AG08396 (cell line): ENCODE measurements around the gene TNN.

ENCODE experiments used
- DNase-seq: peaks from one replicate; pipeline ENCODE4 v3.0.0; 2012; ENCODE audit warnings: low spot score, mixed read lengths

Gene TNN

DNA sequence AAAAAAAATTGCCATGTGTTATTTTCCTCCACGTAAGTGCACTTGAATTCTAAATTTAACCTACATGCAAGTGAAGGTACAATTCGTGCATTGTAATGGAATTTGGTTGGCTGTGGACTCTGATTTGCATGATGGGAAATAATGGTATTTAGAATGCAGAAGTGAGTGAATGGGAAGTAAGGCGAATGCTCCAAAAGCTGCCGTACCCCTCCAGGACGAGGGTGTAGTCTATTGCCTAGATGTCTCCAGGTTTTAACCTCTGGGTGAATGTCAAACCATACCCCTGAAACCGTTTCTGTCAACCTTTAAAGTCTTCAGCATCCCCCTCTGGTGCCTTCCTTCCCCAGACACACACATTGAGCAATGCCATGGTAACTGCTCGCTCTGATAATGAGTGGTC is 80.4 kb downstream of the TNN start:
- DNase-seq: no peak

DNA sequence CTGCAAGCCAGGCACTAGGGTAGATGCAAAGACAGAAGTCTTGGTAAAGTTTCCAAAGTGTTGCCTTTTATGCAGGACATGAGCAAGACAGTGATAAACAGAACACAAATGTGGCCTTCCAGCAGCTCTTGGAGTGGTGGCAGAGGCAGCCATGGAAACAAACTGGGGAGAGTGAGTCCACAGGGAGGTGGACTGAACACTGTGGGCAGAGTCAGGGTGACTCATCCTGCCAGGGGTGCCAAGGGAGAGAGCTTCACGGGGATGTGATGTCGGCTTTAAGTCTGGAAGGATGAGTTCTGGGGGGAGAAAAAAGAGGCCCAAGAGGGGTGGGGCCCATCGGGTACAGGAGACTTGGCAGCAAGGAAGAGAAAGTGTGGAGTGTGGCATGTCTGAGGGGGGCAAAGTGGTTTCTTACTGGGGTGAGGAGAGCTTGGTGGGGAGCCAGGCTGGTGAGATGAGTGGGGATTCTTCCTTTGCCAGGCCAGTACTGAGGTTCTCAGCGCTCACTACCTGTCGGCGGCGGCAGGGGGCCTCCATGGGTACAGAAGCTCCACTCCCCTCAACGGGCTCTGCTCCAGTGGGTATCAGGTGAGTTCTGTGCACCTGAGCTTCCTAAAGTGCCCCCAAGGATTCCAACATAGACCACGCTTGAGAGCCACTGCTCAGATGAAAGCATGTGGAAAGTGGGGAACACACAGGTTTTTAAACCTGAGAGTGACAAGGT is 83.1 kb downstream of the TNN start:
- peak; percentile 41 for DNase-seq

DNA sequence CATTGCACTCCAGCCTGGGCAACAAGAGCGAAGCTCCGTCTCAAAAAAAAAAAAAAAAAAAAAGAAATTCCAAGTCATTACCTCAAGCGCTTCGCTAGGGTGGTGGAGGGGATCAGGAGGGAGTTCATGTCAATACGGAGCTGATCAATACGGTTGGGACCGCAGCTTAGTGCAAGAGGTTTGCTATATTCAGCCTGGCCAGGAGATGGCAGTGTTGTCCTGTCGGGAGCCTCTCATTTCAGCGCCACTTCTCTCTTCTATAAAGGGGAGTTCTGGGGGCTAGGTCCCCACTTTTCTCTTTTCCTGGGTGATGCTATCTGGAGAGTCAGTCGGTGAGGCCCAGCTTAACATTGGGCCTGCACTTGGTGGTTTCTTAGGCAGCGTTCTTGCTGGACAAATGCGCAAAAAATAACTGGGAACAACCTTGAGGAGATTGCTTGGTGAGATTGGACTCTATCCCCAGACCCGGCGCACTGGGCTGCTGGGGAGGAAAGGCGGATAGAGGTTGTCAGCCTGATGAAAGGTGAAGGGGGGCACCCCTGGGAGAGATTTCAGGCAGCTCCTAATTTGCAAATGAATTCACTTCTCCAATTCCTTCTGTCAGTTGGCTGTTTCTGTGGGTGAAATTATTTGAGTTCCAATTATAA is 84.5 kb downstream of the TNN start:
- DNase-seq: peak; percentile 48

DNA sequence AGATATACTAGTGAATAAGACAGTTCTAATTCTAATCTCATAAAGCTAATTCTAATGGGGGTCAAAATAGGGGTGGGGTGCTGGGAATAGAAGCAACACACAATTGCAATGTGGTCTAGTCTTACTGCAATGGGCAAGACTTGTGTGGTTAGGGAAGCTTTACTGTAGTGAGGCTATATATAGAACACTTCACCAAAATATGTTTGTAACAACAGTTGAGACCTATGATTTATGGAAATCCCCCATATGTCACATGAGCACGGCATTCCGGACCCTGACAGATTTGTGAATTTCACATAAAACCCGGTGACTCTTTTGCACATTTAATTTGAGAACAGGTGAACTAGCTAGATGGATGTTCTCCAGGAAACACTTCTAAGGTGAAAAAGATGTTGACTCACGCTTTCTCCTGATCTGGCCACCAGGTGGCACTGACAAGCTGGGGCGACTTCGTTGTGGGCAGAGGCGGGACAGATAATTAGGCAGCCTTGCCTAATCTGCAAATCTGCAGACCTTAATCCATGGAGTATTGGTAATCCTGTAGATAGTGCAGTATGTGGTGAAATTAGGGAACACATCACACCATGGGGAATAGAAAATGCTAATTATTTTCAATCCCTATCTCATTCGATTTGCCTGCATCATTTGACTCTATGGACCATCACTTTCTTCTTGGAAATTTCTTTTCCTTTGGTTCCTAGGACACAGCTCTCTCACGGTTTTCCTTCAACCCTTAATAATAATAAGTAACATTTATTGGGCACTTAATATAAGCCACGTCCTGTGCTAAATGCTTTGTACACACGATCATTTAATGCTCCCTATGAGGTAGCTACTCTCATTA is 87.2 kb downstream of the TNN start:
- peak; percentile 64 for DNase-seq

DNA sequence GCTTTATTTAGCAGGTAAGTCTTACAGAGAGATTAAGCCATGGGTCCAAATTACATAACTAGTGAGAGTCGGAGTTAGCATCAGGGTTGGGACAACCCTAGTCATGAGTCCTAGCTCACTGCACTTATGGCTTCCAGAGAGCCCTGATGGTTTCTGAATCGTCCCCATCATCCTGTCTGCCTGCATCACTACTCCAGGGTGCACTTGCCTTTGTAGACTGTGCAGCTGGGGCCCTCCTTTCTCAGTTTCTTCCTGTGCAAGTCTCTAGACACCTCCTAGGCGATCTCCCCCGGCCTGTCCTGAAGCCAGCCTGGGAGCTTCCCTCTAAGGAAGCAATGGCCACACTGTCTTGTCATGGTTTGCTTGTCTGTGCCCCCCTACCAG is 87.8 kb downstream of the TNN start:
- no peak for DNase-seq

DNA sequence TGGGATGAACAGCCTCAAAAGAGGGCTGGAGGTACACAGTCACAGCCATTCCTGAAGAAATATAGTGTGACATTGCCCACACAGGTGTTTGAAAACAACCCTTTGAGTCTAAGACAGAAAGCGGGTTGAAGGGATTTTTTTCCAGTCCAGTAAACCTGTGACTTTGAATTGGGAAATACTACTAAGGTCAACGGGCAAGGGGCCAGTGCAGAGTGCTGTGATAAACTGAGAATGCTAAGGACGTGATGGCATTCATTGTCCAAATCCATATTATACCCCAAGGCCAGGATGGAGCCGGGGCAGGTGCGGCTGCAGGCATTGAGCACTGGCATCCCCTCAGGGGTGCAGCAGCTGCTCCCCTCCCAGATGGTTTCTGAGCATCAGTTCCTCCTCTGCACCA is 88.3 kb downstream of the TNN start:
- DNase-seq: no peak

DNA sequence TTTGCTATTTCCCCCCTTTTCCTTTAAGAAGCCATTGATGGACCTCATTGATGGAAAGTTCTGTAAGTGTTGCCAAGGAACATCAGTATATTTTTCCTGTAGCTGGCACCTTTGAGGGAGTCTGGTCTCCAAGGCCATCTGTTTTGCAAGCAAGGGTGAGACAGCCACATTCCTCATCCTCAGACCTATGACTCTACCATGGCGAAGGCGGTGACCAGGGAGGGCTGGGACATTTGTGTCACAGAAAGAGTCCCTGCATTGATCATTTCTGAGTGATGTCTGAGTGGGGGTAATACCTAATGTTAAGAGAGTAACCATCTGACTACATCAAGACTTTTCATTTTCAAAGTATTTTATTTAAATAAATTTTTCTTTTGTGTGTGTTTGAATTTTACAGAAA is 89.6 kb downstream of the TNN start:
- no peak for DNase-seq

DNA sequence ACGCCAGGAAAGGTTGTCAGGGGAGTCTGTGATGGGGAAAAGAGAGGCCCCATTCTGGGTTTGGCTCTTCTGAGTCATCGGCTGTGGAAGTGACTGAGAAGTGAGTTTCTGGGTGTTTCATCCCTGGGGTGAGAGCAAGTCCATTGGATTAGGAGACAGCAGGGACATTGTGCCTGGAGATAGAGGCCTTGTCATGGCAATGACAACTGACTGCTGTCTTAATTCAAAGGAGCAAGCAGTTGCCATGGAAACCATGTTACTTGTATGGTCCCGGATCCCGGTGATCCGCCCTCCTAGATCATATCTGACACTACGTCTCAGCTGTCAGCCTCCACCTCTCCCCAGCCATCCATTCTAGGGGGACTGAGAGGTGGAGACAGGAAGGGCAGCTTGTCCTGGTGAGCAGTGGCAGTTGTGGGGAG is 90.5 kb downstream of the TNN start:
- DNase-seq: no peak

DNA sequence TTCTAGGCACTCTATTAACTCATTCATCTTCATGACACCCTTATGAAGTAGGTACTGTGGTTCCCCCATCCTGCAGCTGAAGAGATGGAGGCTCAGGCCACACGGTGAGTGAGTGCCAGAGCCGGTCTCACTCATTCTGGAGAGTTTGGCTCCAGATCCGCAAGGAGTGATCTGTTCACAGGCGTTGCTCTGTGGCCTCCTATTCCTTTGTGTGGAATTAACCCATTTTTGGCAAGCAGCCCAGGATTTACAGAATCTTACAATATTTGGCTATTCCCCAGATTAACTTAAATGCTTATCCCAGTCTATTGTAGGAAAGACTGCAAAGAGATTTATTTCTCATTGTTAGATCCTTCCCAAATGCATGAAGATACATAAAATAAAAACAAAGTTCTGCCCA is 95.3 kb downstream of the TNN start:
- no peak for DNase-seq

DNA sequence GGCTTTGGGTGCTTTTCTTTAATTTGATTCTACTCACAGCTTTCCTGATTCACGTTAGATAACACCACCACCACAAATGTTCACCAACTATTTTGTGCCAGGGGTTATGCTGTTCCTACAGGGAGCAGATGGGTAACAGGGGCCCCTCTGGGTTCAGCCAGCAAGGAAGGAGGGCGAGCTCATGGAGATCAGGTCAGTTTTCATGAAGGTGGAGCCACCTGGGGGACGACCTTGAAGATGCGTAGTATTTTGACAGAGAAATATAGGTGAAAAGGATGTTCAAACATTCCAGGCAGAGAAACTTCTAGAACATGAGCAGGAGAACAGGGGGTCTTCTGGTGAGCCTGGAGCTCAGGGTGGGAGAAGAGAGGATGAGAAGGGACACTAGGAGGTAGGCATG is 96.1 kb downstream of the TNN start:
- DNase-seq: no peak

DNA sequence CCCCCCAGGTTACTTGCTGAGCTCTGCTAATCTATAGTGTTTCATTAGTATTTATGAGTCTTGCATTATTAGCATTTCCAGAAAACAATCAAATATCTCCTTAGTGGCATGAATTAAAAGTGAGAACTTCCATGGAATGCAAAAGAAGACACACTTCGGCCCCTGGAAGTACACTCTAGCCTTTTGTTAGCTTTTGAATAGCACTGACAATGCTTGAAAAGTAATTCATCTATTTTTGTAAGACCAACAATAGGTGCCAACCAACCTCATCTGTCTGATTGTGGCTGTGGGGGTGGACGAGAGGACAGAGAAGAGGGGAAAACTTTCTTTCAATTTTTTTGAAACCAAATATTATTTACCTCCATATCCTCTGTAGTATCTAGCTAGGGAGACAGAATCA is 97.1 kb downstream of the TNN start:
- DNase-seq: no peak

DNA sequence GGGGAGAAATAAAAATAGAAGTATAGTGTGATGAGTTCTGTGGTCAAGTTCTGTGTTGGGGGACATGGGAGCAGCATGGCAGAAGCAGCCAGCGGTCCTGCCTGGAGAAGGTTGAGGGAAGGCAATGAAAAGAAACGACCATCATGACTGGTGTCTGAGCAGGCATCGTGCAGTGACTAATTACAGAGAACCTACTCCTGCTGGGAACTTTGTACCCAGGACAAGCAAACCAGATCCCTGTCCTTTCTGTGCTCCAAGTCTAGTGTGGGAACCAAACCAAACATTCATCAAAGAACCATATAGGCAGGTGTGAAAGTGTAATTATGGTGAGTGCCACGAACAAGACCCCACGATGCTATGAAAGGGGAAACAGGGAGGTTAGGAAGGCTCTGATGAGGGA is 99.1 kb downstream of the TNN start:
- no peak for DNase-seq

DNA sequence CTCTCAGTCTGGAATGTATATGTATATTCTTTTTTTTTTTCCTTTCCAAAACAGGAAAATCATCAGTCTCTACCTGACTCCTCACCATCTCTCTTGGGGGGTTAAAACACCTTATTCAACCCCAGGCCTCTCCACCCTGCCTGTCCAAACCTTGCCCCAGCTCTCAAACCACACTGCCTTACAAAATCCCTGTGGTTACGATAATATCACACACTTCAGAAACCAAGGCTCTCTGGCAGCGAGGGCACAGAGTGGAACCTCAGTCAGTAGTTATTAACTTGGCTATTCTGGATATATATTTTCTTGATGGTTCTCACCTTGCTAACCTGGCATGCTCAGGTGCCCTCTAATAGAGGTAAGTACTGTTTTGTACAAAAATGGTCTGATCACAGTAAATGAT is 100.2 kb downstream of the TNN start:
- no peak for DNase-seq

DNA sequence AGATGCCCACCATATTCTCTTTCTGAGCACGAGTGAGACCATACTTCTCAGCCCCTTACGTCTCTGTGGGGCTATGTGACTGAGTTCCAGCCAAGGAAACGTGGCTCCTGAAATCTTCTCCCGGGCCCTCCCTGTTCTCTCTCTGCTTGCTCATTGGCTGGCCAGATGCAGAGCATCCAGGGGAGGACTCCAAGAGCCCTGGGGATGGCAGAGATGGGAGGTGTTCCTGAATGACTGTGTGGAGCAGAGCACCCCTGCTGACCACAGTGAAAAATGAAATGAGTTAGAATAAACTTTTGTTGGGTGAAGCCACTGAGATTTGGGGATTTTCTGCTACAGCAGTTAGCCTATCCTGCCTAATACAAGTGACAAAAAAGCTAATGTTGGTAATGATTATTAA is 101.1 kb downstream of the TNN start:
- DNase-seq: no peak

DNA sequence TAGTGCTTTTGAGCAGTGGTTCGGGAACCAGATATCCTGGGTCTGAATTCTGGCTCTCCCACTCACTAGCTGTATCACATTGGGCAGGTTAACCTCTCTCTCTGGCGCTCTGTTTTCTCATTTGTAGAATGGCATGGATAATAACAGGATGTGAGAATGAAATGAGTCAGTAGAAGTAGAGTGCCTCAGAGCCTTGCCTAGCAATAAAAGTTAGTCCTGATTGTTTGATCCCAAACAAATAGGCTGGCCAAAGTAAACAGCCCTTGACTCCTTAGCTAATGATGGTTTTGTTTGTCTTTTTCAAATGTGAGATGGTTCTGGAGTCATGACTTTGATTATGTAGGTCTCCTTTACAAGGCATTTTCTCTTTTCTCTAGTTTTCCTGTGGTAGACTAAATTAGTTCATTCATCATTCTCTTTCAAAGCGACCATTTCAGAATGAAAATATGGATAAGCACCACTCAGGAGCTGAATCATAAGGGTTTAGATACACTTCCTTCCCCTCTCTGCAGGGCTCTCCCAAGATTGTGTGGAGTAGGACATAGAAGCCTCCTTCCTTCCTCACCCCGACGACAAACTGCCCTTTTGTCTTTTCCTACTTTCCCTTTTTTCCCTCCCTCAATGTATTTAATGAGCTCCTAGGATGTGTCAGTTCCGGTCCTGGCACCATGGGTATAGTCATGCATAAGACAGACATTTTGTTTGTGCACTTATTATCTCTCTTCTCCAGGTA is 101.8 kb downstream of the TNN start:
- DNase-seq: no peak

DNA sequence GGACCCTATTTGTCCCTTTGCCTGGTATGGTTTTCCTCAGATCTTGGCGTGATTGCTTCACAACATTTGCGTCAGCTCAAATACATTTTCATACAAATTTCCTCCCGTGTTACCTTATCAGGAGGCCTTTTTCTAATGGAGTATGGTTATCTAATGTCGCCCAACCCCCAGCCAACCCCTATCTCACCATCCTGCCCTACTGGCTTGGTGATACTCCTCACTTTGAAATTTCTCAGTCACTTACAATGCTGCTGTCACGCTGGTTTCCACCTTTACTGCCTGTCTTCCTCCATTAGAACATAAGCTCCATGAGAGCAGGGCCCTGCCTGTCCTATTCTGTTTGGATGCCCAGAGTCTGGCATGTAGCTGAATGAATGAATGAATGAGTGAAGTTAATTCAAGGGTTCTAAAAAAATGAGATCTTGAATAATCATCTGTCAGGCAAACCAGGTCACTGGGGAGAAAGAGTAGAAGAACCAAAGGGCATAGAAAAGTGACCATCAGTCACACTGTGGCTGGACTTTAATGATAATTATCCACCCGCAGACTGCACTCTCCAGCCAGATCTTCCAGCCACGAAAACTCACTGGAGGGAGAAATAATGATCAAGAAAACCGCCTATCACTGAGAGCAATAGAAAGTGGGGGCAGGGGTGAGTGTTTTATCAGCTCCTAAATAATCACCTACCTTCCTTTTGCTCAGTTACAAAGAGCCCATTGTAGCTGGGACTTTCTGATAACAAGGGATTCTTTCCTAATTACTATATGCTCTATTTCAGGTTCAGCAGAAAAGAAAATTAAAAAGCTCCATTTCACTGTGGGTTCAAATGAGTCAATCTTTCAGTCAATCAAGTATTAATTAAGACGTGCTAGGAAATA is 103.6 kb downstream of the TNN start:
- DNase-seq: no peak

DNA sequence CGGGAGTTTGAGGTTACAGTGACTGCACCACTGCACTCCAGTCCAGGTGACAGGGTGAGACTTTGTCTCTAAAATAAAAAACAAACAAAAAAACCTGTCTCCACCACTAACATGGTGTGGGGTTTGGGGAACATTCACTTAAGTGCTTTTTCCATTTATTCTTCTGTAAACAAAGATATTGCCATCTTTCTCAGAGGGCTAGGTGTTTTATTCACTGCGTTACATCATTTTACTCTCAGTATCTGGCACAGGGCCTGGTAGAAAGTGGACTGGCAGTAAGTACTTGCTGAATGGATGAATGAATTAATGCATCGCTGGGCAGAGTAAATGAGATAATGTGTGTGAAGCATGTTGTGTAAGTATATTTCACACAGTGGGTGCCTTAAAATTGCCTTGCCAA is 104.9 kb downstream of the TNN start:
- DNase-seq: no peak

DNA sequence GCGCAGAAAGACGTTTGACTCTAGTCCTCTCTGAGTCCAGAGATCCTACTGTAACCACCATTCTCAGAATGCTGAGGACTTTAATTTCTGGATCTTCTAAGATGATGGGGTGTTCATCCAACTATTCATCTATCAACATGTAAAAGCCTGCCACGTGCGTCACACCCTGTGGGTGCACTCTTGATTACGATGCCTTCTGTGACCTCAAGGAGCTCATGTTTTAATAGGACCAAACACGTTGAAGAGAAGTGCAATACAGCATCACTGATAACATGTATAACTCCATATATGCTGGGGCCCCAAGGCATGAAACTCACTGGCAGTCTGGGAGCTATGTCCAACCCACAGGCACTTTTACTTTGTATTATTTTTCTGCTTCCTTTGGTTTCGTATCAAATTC is 105.9 kb downstream of the TNN start:
- no peak for DNase-seq

DNA sequence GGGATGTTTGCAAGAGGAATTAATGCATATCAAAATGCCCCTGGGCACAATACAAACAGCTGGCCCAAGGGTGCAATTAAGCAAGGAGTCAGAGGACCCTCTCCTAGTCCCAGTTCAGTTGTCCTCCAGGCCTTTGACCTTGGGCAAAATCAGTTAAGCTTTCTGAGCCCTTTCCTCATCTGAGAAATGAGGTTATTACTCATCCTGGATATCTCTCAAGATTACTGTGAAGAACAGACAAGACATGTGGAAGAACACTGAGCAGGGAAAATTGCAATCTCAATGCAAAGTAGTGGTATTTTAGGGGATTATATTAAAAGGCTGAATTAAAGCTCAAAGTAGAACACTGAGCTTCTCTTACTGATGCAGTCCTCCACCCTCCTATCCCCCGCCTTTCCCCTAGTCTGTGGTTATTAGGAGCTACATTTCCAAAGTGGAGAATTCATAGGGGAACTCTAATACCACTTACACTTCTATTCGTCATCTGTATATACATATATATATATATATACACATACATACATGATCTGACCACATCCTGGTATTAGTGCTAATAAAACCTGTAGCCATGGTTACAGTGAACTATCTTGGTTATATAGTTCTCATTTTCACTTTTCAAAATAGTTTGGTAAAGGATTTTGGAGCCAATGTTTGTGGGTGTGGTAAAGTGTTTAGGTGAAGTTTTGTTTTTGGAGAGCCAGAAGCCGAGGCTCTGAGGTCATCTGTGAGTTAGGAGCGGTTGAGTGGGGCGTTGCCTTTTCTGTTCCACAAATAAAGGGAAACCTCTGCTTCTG is 106.9 kb downstream of the TNN start:
- DNase-seq: no peak

DNA sequence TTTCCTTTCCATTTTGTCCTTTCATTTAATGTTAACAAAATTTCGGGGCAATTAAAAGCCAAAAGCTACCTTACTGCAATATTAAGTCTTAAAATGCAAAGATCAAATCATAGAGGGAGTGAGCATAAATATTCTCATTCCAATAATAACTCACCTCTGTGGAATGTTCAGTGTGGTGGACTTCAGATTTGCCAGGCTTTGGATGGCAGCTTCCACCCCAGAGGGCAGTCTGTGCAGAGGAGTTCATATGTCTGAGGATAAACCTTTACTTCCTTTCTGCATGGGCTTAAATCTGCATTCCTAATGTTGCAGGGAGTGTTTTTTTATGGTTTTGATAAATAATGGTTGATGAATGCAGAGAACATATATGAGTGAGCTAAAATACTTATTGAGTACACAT is 108.6 kb downstream of the TNN start:
- DNase-seq: no peak

DNA sequence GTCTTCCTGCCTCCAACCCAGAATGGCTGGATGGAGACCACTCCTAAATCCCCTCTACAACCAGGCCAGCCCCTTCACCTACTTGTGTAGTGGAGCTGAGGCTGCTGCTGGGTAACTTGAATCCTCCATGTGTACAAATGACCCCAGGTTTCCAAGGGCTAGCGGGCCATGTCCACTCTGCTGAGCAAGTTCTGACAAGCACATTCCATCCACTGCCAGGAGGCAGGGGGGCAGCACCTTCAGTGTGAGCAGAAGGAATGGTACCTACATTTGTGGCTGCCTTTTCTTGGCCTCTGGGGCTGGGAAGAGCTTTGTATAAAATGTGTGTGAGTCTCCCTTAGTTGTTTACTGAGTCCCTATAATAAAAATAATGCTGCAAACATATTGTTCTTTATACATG is 110.4 kb downstream of the TNN start:
- DNase-seq: no peak
